Gastrocnemius medialis (tissue), 4 donors: ENCODE results near the gene SAMD4A. TPM values are rescaled to one million over a fixed set of nuclear protein-coding genes. Genes with fewer than 3 reads are reported as not detected.

Experiments
- ATAC-seq, 2 donors: fragments of 150-250 bp; one replicate each; pipeline ENCODE4 v1.9.1; 2016
- DNase-seq, 2 donors: peaks; one replicate each; pipeline ENCODE4 v3.0.0-alpha.2; 2019
- H3K27ac ChIP-seq, 4 donors: fragments of 200-600 bp; sonication (generic); 1 replicate in 1 of 4; 2 replicates in 3 of 4; pipeline ENCODE4 v1.5.1; 2016 to 2018; ENCODE audit warnings: mild to moderate bottlenecking in 2 of 4, moderate library complexity in 1 of 4
- H3K27me3 ChIP-seq, 3 donors: fragments of 200-600 bp; sonication (generic) in 2 of 3; 1 replicate in 1 of 3; 2 replicates in 2 of 3; pipeline versions ENCODE4 v1.5.1 to v1.6.0; 2016 to 2019; ENCODE audit warnings: mild to moderate bottlenecking in 1 of 3, moderate library complexity in 1 of 3
- H3K36me3 ChIP-seq, 2 donors: fragments of 200-600 bp; sonication (generic) in 1 of 2; one replicate each; pipeline ENCODE4 v1.5.1; 2017 to 2018
- H3K4me1 ChIP-seq, 2 donors: fragments of 200-600 bp; sonication (generic) in 1 of 2; one replicate each; pipeline ENCODE4 v1.5.1; 2016 to 2017; ENCODE audit warnings: mild to moderate bottlenecking in 2 of 2
- H3K4me3 ChIP-seq, 4 donors: fragments of 200-600 bp; sonication (generic) in 3 of 4; 1 replicate in 1 of 4; 2 replicates in 3 of 4; pipeline ENCODE4 v1.5.1; 2016 to 2019; ENCODE audit warnings: mild to moderate bottlenecking in 2 of 4
- H3K9me3 ChIP-seq, 3 donors: fragments of 200-600 bp; sonication (generic) in 2 of 3; 1 replicate in 1 of 3; 2 replicates in 2 of 3; pipeline ENCODE4 v1.5.1; 2016 to 2019
- CTCF ChIP-seq, 5 experiments: fragments of 450-650 bp in 3 of 5; fragments of 200-600 bp in 2 of 5; sonication (generic) in 2 of 5; IDR thresholded peaks in 4 of 5; conservative IDR thresholded peaks in 1 of 5; 1 replicate in 4 of 5; 2 replicates in 1 of 5; pipeline ENCODE4 v1.5.1; 2016 to 2019; ENCODE audit warnings: antibody characterized with exemption in 5 of 5, mild to moderate bottlenecking in 3 of 5, moderate library complexity in 3 of 5
- POLR2A ChIP-seq, 2 donors: fragments of 450-650 bp; IDR thresholded peaks; one replicate each; pipeline ENCODE4 v1.6.1; 2017; ENCODE audit warnings: antibody characterized with exemption in 2 of 2, mild to moderate bottlenecking in 2 of 2, moderate library complexity in 2 of 2
- in situ Hi-C, 4 donors: fragments of 200-750 bp; cut with MboI; loops; one replicate each; pipeline versions ENCODE4 v1.15.0 to v1.8.0; 2017; ENCODE audit warnings: low sequenced_read_pairs in 4 of 4
- intact Hi-C: fragments of 100-400 bp; cut with DNase I; formaldehyde crosslinking; loops from one replicate; pipeline ENCODE4 v1.15.1; 2023; ENCODE audit warnings: low total_unique reads
- total RNA-seq, 4 donors: library from RNA; depleted of rRNA; stranded (reverse); fragments of >200 nt; gene quantifications; one replicate each; pipeline versions ENCODE4 v1.1.0 to v1.2.3, GENCODE V29; 2016

SAMD4A gene
- total RNA-seq, 4 donors from 2014 or later, result 26.4 to 48.0 (median 42.2) TPM

GRCh38 chr14:54537651-54538050, 29.3 kb upstream of the SAMD4A start:
- Histone ChIP-seq H3K9me3 (no peaks in the 10 kb centered on the region), H3K27ac (no peak overlapping the region), H3K36me3 (peaks cover 0 to 14% of the 10 kb centered on the region in 2 donors), H3K4me3 (no peak overlapping the region), H3K27me3 (no peaks in the 10 kb centered on the region), H3K4me1 (no peaks in the 10 kb centered on the region)
- ATAC-seq, result no peak
- in situ Hi-C loops (no loop called here), intact Hi-C loops (no loop called here)
- TF ChIP-seq CTCF (IDR thresholded peaks at IDR 0.05 in 4 of 5, conservative IDR thresholded peaks at IDR 0.05 in 1 of 5) (no peak), POLR2A (IDR thresholded peaks at IDR 0.05) (no peak)
- DNase-seq, result no peak

- no peak for DNase-seq
- TF ChIP-seq POLR2A (IDR thresholded peaks at IDR 0.05) (no peak), CTCF (IDR thresholded peaks at IDR 0.05 in 4 of 5, conservative IDR thresholded peaks at IDR 0.05 in 1 of 5) (no peak)
- H3K36me3 ChIP-seq, result peaks cover 0 to 14% of the 10 kb centered on the region in 2 donors
- intact Hi-C loops (no loop called here), in situ Hi-C loops (no loop called here)
- no peaks in the 10 kb centered on the region for H3K4me1 ChIP-seq
- no peaks in the 10 kb centered on the region for H3K27me3 ChIP-seq
- no peak overlapping the region for H3K27ac ChIP-seq
- no peak overlapping the region for H3K4me3 ChIP-seq
- ATAC-seq, result no peak
- H3K9me3 ChIP-seq, result no peaks in the 10 kb centered on the region
These were observed 28.9 kb upstream of the SAMD4A start for GRCh38 chr14:54538055-54538454.

GRCh38 chr14:54547583-54547982, 19.3 kb upstream of the SAMD4A start:
- no peak for DNase-seq
- no peaks in the 10 kb centered on the region for H3K27me3 ChIP-seq
- no peak overlapping the region for H3K4me3 ChIP-seq
- H3K4me1 ChIP-seq, result no peaks in the 10 kb centered on the region
- H3K36me3 ChIP-seq, result no peaks in the 10 kb centered on the region
- in situ Hi-C loops (no loop called here), intact Hi-C loops (no loop called here)
- ATAC-seq, result no peak
- TF ChIP-seq CTCF (IDR thresholded peaks at IDR 0.05 in 4 of 5, conservative IDR thresholded peaks at IDR 0.05 in 1 of 5) (no peak), POLR2A (IDR thresholded peaks at IDR 0.05) (no peak)
- H3K27ac ChIP-seq, result no peak overlapping the region
- H3K9me3 ChIP-seq, result no peaks in the 10 kb centered on the region

- no peak overlapping the region for H3K27ac ChIP-seq
- in situ Hi-C loops, result no loop called here
- no peaks in the 10 kb centered on the region for H3K4me1 ChIP-seq
- no peak overlapping the region for H3K4me3 ChIP-seq
- ATAC-seq (no peak), DNase-seq (no peak)
- TF ChIP-seq POLR2A (IDR thresholded peaks at IDR 0.05) (no peak), CTCF (IDR thresholded peaks at IDR 0.05 in 4 of 5, conservative IDR thresholded peaks at IDR 0.05 in 1 of 5) (no peak)
- no peaks in the 10 kb centered on the region for H3K36me3 ChIP-seq
- no peaks in the 10 kb centered on the region for H3K9me3 ChIP-seq
- no peaks in the 10 kb centered on the region for H3K27me3 ChIP-seq
- intact Hi-C loops, result no loop called here
These were observed 18.4 kb upstream of the SAMD4A start for GRCh38 chr14:54548491-54548890.

DNA sequence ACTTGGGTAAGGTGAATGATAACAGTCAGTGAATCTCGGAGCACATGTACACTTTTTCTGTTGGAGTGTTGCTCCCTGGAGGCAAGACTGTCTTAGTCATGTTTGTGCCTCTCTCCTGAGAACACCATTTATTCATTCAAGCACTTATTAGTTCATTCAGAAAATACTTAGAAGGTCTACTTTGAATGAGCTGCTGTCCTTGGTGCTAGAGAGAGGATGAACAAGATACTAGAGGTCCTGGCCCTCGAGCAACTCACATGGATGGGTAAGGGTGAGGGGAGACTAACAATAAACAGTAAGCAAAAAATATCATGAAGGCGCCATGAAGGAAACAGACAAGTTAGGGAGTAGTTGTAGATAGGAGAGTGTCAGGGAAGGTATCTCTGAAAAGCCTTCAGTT, 17.1 kb upstream of the SAMD4A start:
- intact Hi-C loops, result no loop called here

More for the DNA sequence above, 17.1 kb upstream of the SAMD4A start:
- in situ Hi-C loops, result loop anchor here in 2 of 4 donors (10.0 kb wide), 2 partner anchors 255 to 265 kb away; no protein-coding TSS in a partner anchor
- no peaks in the 10 kb centered on the region for H3K27me3 ChIP-seq
- no peaks in the 10 kb centered on the region for H3K4me1 ChIP-seq
- no peak for TF ChIP-seq POLR2A (IDR thresholded peaks at IDR 0.05)
- no peak for TF ChIP-seq CTCF (IDR thresholded peaks at IDR 0.05 in 4 of 5, conservative IDR thresholded peaks at IDR 0.05 in 1 of 5)
- ATAC-seq (no peak), DNase-seq (no peak)
- H3K27ac ChIP-seq, result no peak overlapping the region
- H3K9me3 ChIP-seq, result no peaks in the 10 kb centered on the region
- no peak overlapping the region for H3K4me3 ChIP-seq
- no peaks in the 10 kb centered on the region for H3K36me3 ChIP-seq
